Psoas muscle (tissue), 8 donors: ENCODE results near the gene EHMT1. TPM values are rescaled to one million over a fixed set of nuclear protein-coding genes. Genes with fewer than 3 reads are reported as not detected.
"Not testable (repeated sequence)": the region's sequence is repeated elsewhere in the genome, so short reads cannot be mapped to it uniquely, and the experiment has no call there.

ENCODE experiments used
- ATAC-seq, 4 donors: fragments of 200-7000 bp; cut with Tn5 transposase; one replicate each; pipeline ENCODE4 v1.9.1; 2020; ENCODE audit warnings: moderate library complexity in 3 of 4, mild to moderate bottlenecking in 2 of 4
- DNase-seq, 2 donors: peaks; one replicate each; pipeline ENCODE4 v3.0.0-alpha.2; 2020
- H3K27ac ChIP-seq: fragments of 200-600 bp; one replicate; pipeline ENCODE4 v1.8.0; 2022
- H3K27me3 ChIP-seq, 3 donors: fragments of 200-600 bp in 1 of 3; one replicate each; pipeline versions ENCODE4 v1.6.1 to v1.8.0; 2013 to 2022; ENCODE audit warnings: low read length in 2 of 3, mild to moderate bottlenecking in 2 of 3, moderate library complexity in 1 of 3; ENCODE audit not compliant: insufficient read depth in 3 of 3
- H3K36me3 ChIP-seq, 2 donors: fragments of 200-600 bp in 1 of 2; one replicate each; pipeline versions ENCODE4 v1.6.1 to v1.8.0; 2013 to 2022; ENCODE audit warnings: low read depth in 1 of 2, mild to moderate bottlenecking in 1 of 2, moderate library complexity in 1 of 2; ENCODE audit not compliant: insufficient read depth in 1 of 2
- H3K4me1 ChIP-seq: fragments of 200-600 bp; one replicate; pipeline ENCODE4 v1.8.0; 2022
- H3K4me3 ChIP-seq: fragments of 200-600 bp; one replicate; pipeline ENCODE4 v1.8.0; 2022; ENCODE audit warnings: mild to moderate bottlenecking
- H3K9me3 ChIP-seq: fragments of 200-600 bp; one replicate; pipeline ENCODE4 v1.8.0; 2022
- CTCF ChIP-seq: fragments of 200-600 bp; IDR thresholded peaks from one replicate; pipeline ENCODE4 v1.8.0; 2022; ENCODE audit warnings: antibody characterized with exemption
- WGBS, 3 donors: extraction: QIAGEN DNeasy Blood & Tissue Kit; methylation state at CpG; one replicate each; pipeline versions ENCODE4 v1.1.6 to v1.1.7; 2013; 5-methylcytosine and 5-hydroxymethylcytosine counted together
- intact Hi-C, 2 donors: fragments of 100-400 bp; cut with DNase I; formaldehyde crosslinking; loops; one replicate each; pipeline versions ENCODE4 v1.11.0 to v1.14.2; 2022
- polyA plus RNA-seq, 3 donors: library from polyadenylated mRNA; stranded (reverse); fragments of 200-250 nt; gene quantifications; one replicate each; pipeline ENCODE4 v1.2.3, GENCODE V29; 2013
- total RNA-seq, 4 donors: library from RNA; stranded (reverse); fragmentation: NEBNext Ultra II Directional in 2 of 4; extraction: Animal tissue kit (Norgen Biotek cat#: 25700) in 2 of 4; gene quantifications; one replicate each; pipeline versions ENCODE4 v1.2.1 to v1.2.4, GENCODE V29; 2021 to 2023
- donor health status: healthy with polysubstance abuse.
- donor health status: DM: no; HTN: no; CAD: no; lungs with moderate emphysema.
- donor health status: Bipolar disorder and iron deficiency.
- donor health status: healthy.
- donor health status: DM: yes; HTN: yes; CAD: no.
- donor health status: DM: no; HTN: no; CAD: no.
- donor health status: DM: no; HTN: no; CAD: no.
- donor health status: DM: yes; HTN: yes; CAD: no.

Gene EHMT1
- total and polyA plus RNA-seq, 7 donors = 29.0 to 49.6 (median 31.2) TPM

GRCh38 chr9:137626464-137626863 is 7.7 kb downstream of the EHMT1 start:
- no peak for TF ChIP-seq CTCF
- Histone ChIP-seq H3K4me3 (no peak overlapping the region), H3K27me3 (no peaks in the 10 kb centered on the region), H3K9me3 (no peaks in the 10 kb centered on the region), H3K27ac (no peak overlapping the region), H3K4me1 (peaks cover 32% of the 10 kb centered on the region), H3K36me3 (no peaks in the 10 kb centered on the region)
- WGBS, 3 donors = 84 to 88% (median 86%) methylated on average over 4 of the region's 4 CpGs
- intact Hi-C loops = no loop called here
- ATAC-seq (no peak), DNase-seq (no peak)

GRCh38 chr9:137627406-137627805 is 8.6 kb downstream of the EHMT1 start:
- H3K27me3 ChIP-seq, H3K9me3 ChIP-seq, intact Hi-C loops, DNase-seq, H3K36me3 ChIP-seq, H3K27ac ChIP-seq, ATAC-seq, H3K4me3 ChIP-seq: not testable (repeated sequence)
- H3K4me1 ChIP-seq = peaks cover 26% of the 10 kb centered on the region
- 97 to 98% (median 98%) methylated on average over 14 of the region's 14 CpGs for WGBS, 3 donors

GRCh38 chr9:137630126-137630525 is 11.3 kb downstream of the EHMT1 start:
- H3K36me3 ChIP-seq = no peaks in the 10 kb centered on the region
- no peak for DNase-seq
- H3K4me3 ChIP-seq = no peak overlapping the region
- peaks cover 30% of the 10 kb centered on the region for H3K4me1 ChIP-seq
- TF ChIP-seq CTCF = no peak
- ATAC-seq = no peak
- intact Hi-C loops = no loop called here
- H3K27ac ChIP-seq = no peak overlapping the region
- H3K9me3 ChIP-seq = no peaks in the 10 kb centered on the region
- 67 to 93% (median 81%) methylated on average over 1 of the region's 1 CpG for WGBS, 3 donors
- no peaks in the 10 kb centered on the region for H3K27me3 ChIP-seq

GRCh38 chr9:137630679-137631078 is 11.9 kb downstream of the EHMT1 start:
- 58 to 83% (median 80%) methylated on average over 4 of the region's 4 CpGs for WGBS, 3 donors
- DNase-seq (no peak), ATAC-seq (no peak)
- Histone ChIP-seq H3K27me3 (no peaks in the 10 kb centered on the region), H3K9me3 (no peaks in the 10 kb centered on the region), H3K4me1 (peaks cover 30% of the 10 kb centered on the region), H3K27ac (no peak overlapping the region), H3K36me3 (no peaks in the 10 kb centered on the region), H3K4me3 (no peak overlapping the region)
- no peak for TF ChIP-seq CTCF
- intact Hi-C loops = no loop called here

- Histone ChIP-seq H3K36me3 (no peaks in the 10 kb centered on the region), H3K9me3 (no peaks in the 10 kb centered on the region), H3K4me1 (peaks cover 30% of the 10 kb centered on the region), H3K27me3 (no peaks in the 10 kb centered on the region), H3K4me3 (no peak overlapping the region), H3K27ac (no peak overlapping the region)
- no peak for TF ChIP-seq CTCF
- ATAC-seq (no peak), DNase-seq (no peak)
- WGBS, 3 donors = 89 to 91% (median 90%) methylated on average over 16 of the region's 16 CpGs
- intact Hi-C loops = no loop called here
Measured at GRCh38 chr9:137631345-137632229, 12.8 kb downstream of the EHMT1 start.
